Smooth muscle cell (in vitro differentiated cells): ENCODE results near the gene IL32. TPM values are rescaled to one million over a fixed set of nuclear protein-coding genes. Genes with fewer than 3 reads are reported as not detected.
"Not testable (repeated sequence)": the region's sequence is repeated elsewhere in the genome, so short reads cannot be mapped to it uniquely, and the experiment has no call there.

Experiments
- DNase-seq: peaks from one replicate; lab custom pipeline; 2025; ENCODE audit not compliant: unreplicated experiment; lab: John Stamatoyannopoulos, UW
- H2AFZ ChIP-seq: fragments of 200-600 bp; sonication (generic); 2 replicates; pipeline ENCODE4 v1.6.0; 2016; ENCODE audit warnings: antibody characterized with exemption, low read depth, mild to moderate bottlenecking
- H3F3A ChIP-seq: fragments of 200-600 bp; sonication (generic); 2 replicates; pipeline ENCODE4 v1.6.0; 2017; ENCODE audit warnings: antibody characterized with exemption, low read depth
- H3K27ac ChIP-seq: fragments of 200-600 bp; sonication (generic); 2 replicates; pipeline ENCODE4 v1.5.1; 2016; ENCODE audit warnings: low read depth, mild to moderate bottlenecking
- H3K27me3 ChIP-seq: fragments of 200-600 bp; sonication (generic); 2 replicates; pipeline ENCODE4 v1.6.1; 2016; ENCODE audit warnings: low read depth, mild to moderate bottlenecking
- H3K36me3 ChIP-seq: fragments of 200-600 bp; sonication (generic); 2 replicates; pipeline ENCODE4 v1.5.1; 2016; ENCODE audit warnings: low read depth
- H3K4me1 ChIP-seq: fragments of 200-600 bp; sonication (generic); 2 replicates; pipeline ENCODE4 v1.5.1; 2016; ENCODE audit warnings: low read depth
- H3K4me2 ChIP-seq: fragments of 200-600 bp; sonication (generic); 2 replicates; pipeline ENCODE4 v1.6.0; 2016; ENCODE audit warnings: mild to moderate bottlenecking
- H3K4me3 ChIP-seq: fragments of 200-600 bp; sonication (generic); 2 replicates; pipeline ENCODE4 v1.5.1; 2016; ENCODE audit warnings: mild to moderate bottlenecking
- H3K79me2 ChIP-seq: fragments of 200-600 bp; sonication (generic); 2 replicates; pipeline ENCODE4 v1.6.0; 2016; ENCODE audit warnings: low read depth, mild to moderate bottlenecking
- H3K9ac ChIP-seq: fragments of 200-600 bp; sonication (generic); 2 replicates; pipeline ENCODE4 v1.6.0; 2016; ENCODE audit warnings: low read depth
- H3K9me3 ChIP-seq: fragments of 200-600 bp; sonication (generic); replicated peaks from 2 replicates; pipeline ENCODE4 v1.5.1; 2016; ENCODE audit warnings: low read depth
- H4K20me1 ChIP-seq: fragments of 200-600 bp; sonication (generic); 2 replicates; pipeline ENCODE4 v1.6.0; 2016; ENCODE audit warnings: low read depth
- WGBS: methylation state at CpG from one replicate; pipeline ENCODE4 v1.1.7; 2016; ENCODE audit warnings: low lambda C conversion rate; 5-methylcytosine and 5-hydroxymethylcytosine counted together
- polyA plus RNA-seq: library from polyadenylated mRNA; unstranded; fragments of >200 nt; fragmentation: Nextera tagmentation; extraction: Ambion mirVana; gene quantifications from 2 replicates; pipeline ENCODE4 v1.2.1, GENCODE V29; 2016
- total RNA-seq: library from RNA; depleted of rRNA; stranded (reverse); fragments of >200 nt; gene quantifications from 2 replicates; pipeline ENCODE4 v1.2.3, GENCODE V29; 2014
- TF ChIP-seq, protein P1 (sequence below): fragments of 200-600 bp; sonication (generic); IDR thresholded peaks from 2 replicates; pipeline ENCODE4 v1.5.1; 2017; ENCODE audit warnings: borderline replicate concordance, mild to moderate bottlenecking, antibody characterized with exemption; ENCODE audit not compliant: insufficient read depth, poor library complexity, severe bottlenecking

Gene IL32
- total and polyA plus RNA-seq, 2 experiments from 2014 or later: 26.3 to 27.7 TPM

DNA sequence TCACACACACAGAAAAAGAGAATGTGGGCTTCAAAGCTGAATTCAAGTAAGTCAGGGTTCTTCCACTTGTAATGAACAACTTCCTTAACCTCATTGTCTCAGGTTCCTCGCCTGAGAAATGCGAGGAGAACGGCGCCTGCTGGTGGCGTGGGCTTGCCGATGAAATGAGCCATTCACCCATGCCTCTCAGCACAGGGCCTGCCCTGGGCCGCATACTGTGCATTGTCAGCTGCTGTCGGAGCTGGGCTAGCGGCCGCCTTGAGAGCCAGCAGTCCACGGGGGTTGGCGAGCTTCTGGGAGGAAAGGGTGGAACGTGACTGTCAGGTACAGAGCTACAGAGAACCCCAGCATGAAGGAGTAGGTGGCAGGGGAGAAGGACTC lies 12.1 kb upstream of the IL32 start:
- not testable (repeated sequence) for H3K36me3 ChIP-seq, H3K9ac ChIP-seq, H3K27ac ChIP-seq, H3F3A ChIP-seq, DNase-seq, H3K9me3 ChIP-seq, H3K4me2 ChIP-seq, H4K20me1 ChIP-seq, H2AFZ ChIP-seq, H3K4me3 ChIP-seq, H3K4me1 ChIP-seq, H3K79me2 ChIP-seq
- H3K27me3 ChIP-seq: peaks cover 13% of the 10 kb centered on the region
- WGBS: 88% methylated on average over 13 of the region's 13 CpGs

DNA sequence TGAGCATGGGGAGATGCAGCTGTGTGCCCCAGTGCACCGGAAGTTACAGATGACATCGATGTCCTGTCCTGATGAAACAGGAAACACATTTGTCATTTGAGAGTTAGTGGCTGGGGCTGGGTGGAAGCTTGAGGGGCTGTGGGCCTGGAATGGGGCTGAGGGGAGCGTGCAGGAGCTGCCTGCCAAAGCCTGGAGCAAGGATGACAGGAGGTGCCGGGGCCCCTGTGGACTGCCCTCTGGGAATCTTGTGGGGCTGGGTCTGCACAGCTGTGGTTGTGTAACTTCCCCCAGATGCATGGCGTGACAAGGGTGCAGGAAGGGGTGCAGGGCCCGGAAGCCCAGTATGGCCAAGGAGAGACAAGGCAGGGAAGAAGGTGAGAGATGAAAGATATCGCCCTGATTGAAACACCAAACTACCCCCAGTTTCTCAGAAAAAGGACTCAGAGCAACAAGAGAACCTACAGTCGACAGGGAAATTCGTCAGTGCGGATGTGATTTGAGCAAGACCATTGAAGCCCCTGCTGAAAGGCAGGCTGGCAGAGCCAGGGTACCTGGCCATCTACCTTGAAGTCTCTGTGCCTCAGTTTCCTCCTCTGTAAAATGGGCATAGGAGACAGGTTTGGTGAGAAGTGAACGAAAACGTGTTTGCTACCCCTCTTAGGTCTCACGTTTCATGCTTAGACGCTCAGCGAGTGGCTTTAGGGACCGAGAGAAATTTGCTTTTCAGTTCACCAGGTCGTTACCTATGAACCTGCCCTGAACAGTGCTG lies 10.3 kb upstream of the IL32 start:
- H3K27me3 ChIP-seq: no peaks in the 10 kb centered on the region
- H3K36me3 ChIP-seq: no peaks in the 10 kb centered on the region
- no peak overlapping the region for H3K4me3 ChIP-seq
- peaks cover 7% of the 10 kb centered on the region for H3K4me1 ChIP-seq
- TF ChIP-seq, protein P1, sequence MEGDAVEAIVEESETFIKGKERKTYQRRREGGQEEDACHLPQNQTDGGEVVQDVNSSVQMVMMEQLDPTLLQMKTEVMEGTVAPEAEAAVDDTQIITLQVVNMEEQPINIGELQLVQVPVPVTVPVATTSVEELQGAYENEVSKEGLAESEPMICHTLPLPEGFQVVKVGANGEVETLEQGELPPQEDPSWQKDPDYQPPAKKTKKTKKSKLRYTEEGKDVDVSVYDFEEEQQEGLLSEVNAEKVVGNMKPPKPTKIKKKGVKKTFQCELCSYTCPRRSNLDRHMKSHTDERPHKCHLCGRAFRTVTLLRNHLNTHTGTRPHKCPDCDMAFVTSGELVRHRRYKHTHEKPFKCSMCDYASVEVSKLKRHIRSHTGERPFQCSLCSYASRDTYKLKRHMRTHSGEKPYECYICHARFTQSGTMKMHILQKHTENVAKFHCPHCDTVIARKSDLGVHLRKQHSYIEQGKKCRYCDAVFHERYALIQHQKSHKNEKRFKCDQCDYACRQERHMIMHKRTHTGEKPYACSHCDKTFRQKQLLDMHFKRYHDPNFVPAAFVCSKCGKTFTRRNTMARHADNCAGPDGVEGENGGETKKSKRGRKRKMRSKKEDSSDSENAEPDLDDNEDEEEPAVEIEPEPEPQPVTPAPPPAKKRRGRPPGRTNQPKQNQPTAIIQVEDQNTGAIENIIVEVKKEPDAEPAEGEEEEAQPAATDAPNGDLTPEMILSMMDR: no peak
- 94% methylated on average over 17 of the region's 17 CpGs for WGBS
- H4K20me1 ChIP-seq: peaks cover 9% of the 10 kb centered on the region
- no peaks in the 10 kb centered on the region for H3K79me2 ChIP-seq
- H3K4me2 ChIP-seq: no peak overlapping the region
- DNase-seq: no peak
- no peaks in the 10 kb centered on the region for H3K9me3 ChIP-seq
- H3K27ac ChIP-seq: no peak overlapping the region
- peaks cover 4% of the 10 kb centered on the region for H3F3A ChIP-seq
- H2AFZ ChIP-seq: no peak overlapping the region
- no peak overlapping the region for H3K9ac ChIP-seq

DNA sequence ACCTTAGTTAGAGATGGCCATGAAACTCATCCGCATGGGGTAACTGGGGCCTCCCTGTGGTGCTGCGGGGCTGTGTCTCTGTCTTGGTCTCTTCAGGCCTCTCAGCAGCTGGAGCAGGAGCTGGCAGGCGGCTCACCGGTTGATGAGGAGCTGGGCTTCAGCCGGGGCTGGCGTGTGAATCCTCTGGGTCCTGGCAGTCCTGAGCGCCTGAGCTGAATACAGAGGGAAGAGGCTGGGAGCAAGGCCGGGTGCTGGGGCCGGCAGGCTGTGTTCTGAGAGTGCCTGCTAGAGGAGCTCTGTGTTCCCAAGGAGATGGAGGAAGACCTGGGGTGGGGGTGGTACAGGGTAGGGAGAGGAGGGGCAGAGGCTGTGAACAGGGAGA lies 9.7 kb upstream of the IL32 start:
- not testable (repeated sequence) for H4K20me1 ChIP-seq, H3K9me3 ChIP-seq, H3K4me1 ChIP-seq, H3K27me3 ChIP-seq, H3K36me3 ChIP-seq, H3K4me2 ChIP-seq, H3K79me2 ChIP-seq, H2AFZ ChIP-seq, H3K27ac ChIP-seq, H3K4me3 ChIP-seq, H3K9ac ChIP-seq, DNase-seq, H3F3A ChIP-seq
- WGBS: 85% methylated on average over 8 of the region's 9 CpGs

DNA sequence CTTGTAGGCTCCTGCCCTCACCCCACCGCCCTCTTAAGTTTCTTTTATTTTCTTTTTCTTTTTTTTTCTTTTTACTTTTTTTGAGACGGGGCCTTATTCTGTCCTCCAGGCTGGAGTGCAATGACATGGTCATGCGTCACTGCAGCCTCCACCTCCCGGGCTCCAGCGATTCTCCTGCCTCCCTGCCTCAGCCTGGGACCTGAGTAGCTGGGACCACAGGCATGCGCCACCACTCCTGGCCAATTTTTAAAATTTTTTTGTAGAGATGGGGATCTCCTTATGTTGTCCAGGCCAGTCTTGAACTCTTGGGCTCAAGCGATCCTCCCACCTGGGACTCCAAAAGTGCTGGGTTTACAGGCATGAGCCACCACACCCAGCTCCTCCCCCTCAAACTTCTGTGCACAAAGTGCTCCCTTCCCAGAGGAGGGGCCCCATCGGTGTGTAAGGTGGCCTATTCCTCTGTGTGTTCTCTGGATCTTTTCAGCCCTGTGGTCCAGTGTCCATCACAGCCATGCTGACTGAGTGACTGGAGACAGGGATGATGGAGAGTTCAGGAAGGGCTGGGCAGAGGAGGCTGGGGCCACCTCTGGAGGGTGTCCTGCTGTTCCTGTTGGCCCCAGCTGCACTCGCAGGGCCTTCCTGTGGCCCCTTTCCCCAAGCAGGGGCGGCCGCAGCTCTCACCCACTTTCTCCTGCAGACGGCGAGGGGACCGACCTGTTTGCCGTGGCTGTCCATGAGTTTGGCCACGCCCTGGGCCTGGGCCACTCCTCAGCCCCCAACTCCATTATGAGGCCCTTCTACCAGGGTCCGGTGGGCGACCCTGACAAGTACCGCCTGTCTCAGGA lies 8.9 kb upstream of the IL32 start:
- no peaks in the 10 kb centered on the region for H3K27me3 ChIP-seq
- H3F3A ChIP-seq: peaks cover 12% of the 10 kb centered on the region
- H3K4me3 ChIP-seq: no peak overlapping the region
- no peak overlapping the region for H3K27ac ChIP-seq
- no peaks in the 10 kb centered on the region for H3K36me3 ChIP-seq
- no peak overlapping the region for H3K9ac ChIP-seq
- no peak overlapping the region for H3K4me2 ChIP-seq
- WGBS: 97% methylated on average over 17 of the region's 19 CpGs
- no peaks in the 10 kb centered on the region for H3K79me2 ChIP-seq
- no peak for DNase-seq
- H4K20me1 ChIP-seq: peaks cover 9% of the 10 kb centered on the region
- no peak overlapping the region for H2AFZ ChIP-seq
- TF ChIP-seq, protein P1: no peak
- peaks cover 7% of the 10 kb centered on the region for H3K4me1 ChIP-seq
- no peaks in the 10 kb centered on the region for H3K9me3 ChIP-seq
